Activated CD4-positive, alpha-beta T cell treated with anti-CD3 and anti-CD28 coated beads for 1 hour (primary cell): Measurements from ENCODE around the gene DERL2.
A peak's percentile ranks its signal among the peaks of the same experiment; 100 is the strongest.

Experiments used
- DNase-seq: peaks from one replicate; pipeline ENCODE4 v3.0.0-alpha.2; 2020

The DERL2 gene

DNA sequence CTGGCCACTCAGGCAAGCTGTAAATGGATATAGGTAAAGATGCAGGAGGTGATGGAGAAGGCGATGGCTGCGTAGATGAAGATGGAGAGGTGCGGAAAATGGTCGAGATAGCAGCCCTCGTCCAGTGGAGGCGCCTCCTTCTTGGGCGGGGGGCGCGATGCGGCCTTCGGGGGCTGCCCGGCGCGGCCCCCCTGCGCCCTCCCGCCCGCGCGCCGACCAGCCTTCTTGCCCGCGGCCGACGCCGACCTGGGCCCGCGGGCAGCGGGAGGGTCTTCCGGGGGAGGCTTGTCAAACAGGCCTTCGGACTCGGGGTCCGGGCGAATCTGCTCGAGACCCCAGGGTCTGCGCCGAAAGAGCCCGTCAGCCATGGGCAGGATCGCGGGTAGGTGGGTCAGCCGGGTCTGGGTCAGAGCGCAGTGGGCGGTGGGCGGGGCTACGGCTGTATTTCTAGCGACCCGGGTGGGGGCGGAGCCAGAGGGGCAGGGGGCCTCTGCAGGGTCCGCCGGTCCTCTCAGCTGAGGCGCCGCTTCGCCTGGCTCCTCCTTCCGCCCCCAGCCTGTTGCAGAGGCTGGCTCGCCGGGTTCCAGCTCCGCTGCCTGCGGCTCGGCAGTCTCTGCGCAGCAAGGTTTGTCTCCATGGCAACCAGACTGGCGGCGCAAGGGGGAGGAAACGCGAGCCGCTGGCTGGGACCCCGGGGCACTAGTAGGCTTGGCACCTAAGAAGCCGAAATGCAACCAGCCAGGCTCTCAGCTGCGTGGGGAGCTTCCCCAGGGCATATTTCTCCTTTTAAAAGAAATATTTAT lies 14.8 kb upstream of the DERL2 start:
- DNase-seq = peak; percentile 63

DNA sequence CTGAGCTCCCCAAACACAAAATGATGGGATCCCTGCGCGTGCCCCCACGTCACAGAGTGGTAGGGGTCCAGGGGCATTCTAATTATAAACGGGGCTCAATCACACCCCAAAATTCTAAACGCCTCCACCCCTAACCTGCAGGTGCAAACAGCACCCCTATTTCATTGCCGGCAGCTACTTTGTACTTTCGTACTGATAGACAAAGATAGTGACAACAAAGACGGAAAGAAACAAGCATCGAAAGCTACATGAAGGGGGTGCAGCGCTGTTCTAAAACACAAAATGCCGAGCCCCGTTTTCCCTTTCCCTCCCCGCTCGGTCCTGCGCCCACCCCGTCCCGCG lies 14.2 kb upstream of the DERL2 start:
- DNase-seq = no peak

DNA sequence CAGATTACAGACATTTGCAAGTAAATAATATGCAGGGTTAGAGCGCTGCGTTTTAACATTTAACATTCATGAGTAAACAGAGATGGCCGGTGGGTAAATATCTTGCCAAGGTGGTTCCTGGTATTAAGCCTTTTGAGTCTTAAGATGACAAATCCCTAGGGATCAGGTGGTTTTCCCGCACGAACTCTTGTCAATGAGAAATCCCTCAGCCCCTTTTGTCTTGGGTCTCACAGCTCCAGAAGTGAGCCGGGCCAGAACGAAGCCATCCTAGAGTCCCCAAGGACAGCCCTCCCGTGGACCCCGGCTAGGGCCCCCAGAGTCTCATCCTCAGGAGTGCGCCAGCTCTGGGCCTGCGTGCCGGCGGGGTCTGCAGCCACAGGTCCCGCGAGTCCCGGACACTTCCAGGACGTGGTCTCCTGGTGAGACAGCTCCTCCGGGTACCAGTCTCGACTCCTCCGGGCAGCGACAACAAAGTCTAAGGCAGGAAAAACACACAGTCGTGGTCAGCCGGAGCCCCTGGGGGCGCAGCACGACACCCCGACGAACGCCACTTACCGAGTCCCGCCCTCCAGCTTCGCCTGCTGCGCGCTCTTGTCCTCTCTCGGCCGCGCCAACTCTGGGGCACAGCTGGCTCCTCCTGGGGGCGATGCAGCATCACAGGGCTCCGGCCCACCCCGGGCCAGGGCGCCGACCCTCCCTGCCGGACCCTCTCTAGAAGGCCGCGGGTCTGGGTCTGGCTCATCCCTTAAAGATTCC lies 13.7 kb upstream of the DERL2 start:
- no peak for DNase-seq

DNA sequence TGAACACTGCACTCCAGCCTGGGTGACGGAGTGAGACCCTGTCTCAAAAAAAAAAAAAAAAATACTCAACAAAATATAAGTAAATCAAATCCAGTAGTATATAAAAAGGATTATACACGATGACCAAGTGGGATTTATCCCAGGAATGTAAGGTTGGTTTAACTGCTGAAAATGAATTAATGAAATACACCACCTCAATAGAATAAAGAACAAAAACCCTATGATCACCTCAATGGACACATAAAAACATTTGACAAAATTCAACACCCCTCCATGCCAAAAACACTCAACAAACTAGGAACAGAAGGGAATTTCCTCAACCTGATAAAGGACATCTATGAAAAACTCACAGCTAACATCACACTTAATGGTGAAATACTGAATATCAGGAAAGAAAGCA lies 7.0 kb upstream of the DERL2 start:
- DNase-seq = no peak

DNA sequence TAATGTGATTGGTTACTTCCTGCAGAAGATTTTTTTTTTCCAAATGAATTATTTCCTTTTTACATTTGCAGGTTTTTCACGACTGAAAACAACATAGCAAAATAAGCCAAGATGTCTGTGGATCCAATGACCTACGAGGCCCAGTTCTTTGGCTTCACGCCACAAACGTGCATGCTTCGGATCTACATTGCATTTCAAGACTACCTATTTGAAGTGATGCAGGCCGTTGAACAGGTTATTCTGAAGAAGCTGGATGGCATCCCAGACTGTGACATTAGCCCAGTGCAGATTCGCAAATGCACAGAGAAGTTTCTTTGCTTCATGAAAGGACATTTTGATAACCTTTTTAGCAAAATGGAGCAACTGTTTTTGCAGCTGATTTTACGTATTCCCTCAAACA lies 2.8 kb upstream of the DERL2 start:
- no peak for DNase-seq

DNA sequence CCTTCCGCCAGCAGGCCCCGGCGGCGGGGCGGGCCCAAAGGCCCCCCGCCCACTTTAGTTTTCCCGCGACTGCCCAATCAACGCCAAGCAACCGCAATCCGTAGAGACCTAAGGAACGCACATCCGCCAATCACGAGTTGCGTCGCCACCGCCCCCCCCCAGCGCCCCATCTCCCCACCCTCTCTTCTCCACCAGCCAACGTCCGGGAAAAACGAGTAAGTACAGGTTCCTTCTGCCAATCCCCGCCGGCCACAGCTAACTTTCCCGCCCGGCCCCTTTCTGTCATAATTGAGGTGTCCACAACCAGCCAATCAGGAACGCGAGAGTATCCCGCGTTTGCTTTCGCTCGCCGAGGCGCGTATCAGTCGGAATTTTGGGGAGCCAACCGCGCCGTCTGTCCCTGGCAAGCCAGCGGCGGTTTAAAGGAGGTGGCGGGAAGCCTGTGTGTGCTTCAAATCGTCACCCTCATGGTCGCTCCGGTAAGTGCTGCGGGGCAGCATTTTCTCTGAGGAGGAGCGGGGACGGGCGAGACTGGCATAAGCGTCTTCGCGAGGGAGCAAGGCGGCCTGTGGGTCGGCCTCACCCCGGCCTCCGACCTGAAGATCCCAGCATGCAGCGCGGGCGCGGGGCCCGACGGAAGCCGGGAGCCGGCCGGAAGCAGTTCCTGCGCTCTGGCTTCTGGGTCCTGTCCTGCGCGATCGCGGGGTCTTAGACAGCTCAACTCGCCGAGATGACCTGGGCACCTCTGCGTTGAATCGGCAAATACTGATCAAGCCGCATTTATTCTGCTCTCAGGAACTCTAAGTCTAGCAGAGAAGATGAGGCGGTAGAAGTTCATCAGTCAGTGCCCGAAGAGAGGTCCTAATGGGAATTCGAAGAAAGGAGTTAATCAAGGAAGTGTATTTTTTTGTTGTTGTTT lies 487 bp upstream of the DERL2 start, which contains the start of gene MIS12:
Gene MIS12 (plus strand): TSS at position 361 of the 919 bp plus-strand sequence. CDS start 2,297 bp downstream, outside the sequence.
- peak; percentile 94 for DNase-seq

DNA sequence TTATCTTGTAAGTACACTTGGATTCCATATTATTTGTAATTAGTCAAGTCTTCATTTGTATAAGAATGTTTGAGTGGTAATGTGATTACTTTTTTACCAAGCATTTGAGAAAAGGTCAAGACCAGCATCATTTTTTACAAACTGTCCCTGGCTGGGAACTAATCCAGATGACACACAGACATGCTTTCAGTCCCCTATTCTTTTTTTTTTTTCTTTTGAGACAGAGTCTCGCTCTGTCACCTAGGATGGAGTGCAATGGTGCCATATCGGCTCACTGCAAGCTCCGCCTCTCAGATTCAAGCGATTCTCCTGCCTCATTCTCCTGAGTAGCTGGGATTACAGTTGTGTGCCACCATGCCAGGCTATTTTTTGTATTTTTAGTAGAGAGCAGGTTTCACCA lies 4.5 kb downstream of the DERL2 start:
- DNase-seq = no peak

DNA sequence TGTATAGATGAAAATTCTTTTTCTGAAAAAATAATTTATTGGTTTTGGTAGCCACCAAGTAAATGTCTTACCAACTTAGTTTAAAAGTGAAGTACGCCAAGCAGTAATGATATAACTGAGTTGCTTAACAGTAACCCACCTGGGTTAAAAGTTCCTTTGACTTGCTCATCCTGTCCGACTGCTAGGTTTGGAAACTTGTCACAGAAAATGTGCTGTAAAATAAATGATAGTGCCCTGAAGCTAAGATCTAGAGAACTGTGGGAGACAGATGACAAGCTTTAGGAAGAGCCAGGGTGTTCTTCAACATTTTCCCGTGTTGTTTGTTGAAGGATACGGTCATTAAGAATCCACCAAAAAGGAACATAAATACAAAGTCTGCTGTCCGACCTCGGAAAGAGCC lies 5.0 kb downstream of the DERL2 start:
- no peak for DNase-seq

DNA sequence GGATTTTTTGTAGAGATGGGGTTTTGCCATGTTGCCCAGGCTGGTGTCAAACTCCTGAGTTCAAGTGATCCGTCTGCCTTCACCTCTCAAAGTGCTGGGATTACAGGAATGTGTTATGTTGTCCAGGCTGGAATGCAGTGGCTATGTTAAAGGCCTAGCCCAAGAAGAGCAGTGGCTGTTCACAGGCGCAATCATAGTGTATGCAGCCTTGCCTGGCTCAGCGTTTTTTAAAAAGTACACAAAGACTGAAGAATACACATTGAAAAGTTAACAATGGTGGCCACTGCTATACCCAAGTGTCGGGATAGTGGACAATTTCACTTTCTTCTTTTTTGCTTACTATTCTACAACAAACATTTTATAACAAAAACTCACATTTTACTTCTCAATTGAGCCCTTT lies 7.0 kb downstream of the DERL2 start:
- DNase-seq = no peak

DNA sequence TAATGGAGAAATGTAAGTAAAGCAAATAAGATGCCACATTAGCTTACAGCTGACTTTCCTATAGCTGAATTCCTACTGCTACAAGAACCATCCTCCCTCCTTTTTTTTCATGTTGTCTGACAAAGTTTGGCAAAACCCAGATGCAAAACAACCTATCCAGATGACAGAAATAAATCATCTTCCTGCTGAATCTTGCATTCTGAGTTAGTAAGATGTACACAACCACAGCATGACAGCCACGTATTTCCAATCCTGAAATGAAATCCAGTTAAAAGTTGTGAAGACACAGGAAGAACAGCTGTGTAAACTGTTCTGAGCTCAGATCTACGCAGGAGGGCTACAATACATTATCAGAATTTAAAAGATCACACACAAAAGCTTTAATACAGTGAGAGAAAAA lies 12.1 kb downstream of the DERL2 start:
- DNase-seq = no peak

DNA sequence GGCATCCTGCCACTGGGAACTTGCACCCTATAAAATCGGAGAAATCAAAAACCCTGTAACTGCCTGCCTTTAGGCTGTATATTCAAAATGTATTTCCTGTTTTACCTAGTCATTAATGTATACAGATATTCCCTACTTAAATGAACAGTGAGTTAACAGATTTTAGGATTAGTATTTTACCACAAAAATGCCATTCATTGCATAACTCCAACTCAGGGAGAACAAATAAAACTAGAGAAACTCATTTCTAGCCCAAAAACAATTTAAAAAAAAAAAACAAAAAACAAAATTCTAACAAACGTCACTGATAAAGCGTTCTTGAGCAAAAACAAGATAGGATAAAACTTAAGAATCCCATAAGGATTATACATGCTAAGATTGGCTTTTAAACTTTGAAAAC lies 13.5 kb downstream of the DERL2 start:
- no peak for DNase-seq

DNA sequence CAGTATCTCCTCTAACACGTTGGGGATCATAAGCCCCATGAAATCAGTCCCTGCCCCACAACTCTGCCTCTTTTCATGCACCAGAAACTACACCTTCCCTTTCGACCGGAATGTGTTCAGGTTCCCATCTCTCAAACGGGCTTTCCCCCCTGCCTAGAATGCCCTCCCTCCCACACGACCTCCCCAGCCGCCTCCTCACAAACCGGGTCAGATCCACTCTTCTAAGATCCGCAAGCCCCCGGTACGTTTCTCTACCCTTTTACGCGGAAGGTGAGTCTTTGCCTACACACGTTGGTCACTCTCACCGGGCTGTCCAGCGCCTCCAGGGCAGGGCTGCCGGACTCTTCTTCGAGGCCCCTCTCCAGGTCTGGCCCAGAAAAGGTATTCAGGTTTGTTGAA lies 17.9 kb downstream of the DERL2 start:
- no peak for DNase-seq

DNA sequence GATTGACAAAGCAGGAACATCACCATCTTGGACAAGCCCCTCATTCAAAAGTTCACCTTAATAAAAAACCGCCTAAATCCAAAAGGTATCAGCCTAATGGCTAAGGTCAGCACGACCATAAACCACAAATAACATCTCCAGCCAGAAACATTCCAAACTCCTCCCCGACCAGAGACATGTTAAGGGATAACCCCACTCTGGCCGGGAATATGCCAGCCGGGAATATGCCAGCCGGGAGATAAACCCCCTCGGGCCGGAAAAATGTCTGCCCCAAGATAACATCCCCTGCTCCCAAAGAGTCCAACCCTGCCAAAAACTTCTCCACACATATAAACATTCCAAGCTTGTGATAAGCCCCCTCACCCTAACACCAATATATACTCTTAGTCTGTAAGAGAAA lies 18.6 kb downstream of the DERL2 start:
- no peak for DNase-seq

DNA sequence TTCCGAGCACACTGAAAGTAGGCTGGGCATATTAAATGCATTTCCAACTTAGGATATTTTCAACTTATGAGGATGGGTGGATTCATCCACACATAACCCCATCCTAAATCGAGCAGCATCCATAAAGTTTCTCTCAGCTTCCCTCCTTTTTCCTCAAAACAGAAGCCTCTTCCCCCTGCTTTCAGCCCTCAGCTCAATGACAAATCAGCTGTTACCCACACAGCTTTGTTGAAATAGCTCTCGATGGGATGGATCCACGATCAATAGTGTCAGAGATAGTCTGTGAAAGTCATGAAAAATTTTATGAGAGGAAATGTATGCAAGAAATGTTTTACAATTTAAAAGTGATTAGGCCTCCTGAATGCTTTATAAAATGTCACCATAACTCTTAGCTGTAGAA lies 19.7 kb downstream of the DERL2 start:
- DNase-seq = no peak

DNA sequence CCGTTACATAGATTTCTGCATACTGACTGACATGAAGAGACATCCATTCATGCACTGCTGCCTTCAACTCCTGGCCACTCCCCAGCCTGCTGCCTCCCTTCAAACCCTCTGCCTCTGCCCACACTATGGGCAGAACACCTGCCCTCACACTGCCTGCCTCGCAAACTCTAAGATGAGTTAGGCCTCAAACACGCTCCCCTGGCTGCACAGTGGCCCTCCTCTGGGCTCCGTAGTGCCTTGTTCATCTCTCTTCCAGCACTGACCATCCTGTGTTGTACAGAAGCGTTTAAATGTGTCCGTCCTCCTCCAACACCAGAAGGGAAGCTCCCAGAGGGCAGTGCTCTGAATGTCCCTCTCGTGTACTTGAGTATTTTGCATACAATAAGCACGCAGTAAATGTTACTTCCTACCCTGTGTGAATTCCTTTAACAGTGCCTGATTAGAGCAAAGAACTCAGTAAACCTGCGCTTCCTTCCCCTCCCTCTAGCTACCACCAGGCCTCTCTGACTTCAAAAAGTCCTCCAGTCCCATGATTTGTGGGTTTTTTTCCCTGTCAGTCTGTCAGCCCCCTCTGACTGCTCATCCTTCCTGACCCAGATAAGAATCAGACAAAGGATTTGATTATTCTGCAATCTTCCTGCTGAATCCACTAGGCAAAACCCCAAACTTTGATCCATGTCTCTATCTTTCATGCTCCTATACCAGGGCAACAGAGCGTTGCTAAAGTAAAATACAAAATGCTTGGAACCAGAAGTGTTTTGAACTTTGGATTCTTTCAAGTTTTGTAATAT lies 21.1 kb downstream of the DERL2 start:
- DNase-seq = no peak

DNA sequence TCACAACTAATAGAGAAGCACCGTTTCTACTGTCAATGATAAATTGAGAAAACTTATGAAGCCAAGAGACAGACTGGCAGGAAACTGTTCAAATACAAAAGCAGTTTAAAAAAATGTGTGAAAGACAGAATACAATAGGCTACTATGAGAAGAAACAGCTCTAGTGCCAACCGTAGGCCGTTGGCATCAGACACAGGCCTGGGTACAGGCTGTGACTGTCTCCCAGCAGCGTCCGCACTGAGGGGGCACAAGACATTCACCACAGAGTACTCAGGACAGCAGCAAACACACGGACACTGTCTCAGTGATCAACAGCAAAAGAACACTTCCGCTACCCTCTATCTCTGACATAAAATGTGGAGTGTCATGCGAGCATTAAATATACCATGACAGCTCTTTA lies 39.2 kb downstream of the DERL2 start:
- no peak for DNase-seq

DNA sequence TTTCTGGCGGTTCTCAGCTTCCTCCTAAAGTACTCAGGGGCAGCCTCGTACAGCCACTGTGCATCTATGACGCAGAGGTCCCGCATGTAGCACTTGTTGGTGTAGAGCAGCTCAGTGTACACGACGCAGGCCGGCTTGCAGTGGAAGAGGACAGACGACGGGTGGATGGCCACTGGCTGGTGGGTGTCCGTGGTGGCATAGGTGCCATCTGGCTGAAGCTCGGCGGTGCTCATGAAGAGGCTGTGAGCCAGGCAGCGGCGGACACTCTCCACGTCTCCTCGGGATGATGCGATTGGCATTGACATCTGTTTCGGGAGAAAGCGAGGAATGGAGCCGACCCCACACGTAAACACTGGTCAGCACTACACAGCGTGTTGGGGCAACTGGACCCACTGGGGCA lies 41.8 kb downstream of the DERL2 start:
- no peak for DNase-seq

DNA sequence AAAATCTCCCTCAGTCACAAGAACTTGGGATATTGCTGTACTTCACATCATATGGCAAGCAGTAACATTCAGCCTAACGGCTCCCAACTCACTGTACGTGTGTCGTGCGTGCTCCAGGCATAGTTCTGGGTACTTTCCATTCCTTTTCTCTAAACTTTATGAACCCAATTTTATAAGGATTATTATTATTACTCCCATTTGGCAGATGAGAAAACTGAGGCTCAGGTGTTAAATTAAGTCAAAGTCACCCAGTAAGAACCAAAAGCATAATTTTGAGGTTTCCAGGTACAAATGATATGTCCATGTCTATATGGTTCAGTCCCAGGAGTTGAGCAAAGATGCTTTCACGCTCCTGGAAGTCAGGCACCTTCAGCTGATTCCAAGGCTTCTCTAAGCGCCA lies 42.2 kb downstream of the DERL2 start:
- no peak for DNase-seq

DNA sequence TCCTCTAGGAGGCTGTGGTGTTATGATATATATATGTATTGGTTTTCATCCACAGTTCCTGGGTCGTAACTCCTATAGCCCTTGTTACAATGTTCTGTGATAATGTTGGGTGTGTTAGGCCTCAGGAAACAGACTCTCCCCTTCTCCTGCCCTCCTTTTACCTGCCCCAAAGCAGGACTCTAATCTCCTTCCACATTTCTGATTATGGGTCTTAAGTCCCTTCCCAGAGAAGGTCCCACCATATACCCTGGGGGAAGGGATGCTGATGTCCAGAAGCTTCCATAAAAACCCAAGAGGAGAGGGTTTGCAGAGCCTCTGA lies 46.6 kb downstream of the DERL2 start:
- no peak for DNase-seq

DNA sequence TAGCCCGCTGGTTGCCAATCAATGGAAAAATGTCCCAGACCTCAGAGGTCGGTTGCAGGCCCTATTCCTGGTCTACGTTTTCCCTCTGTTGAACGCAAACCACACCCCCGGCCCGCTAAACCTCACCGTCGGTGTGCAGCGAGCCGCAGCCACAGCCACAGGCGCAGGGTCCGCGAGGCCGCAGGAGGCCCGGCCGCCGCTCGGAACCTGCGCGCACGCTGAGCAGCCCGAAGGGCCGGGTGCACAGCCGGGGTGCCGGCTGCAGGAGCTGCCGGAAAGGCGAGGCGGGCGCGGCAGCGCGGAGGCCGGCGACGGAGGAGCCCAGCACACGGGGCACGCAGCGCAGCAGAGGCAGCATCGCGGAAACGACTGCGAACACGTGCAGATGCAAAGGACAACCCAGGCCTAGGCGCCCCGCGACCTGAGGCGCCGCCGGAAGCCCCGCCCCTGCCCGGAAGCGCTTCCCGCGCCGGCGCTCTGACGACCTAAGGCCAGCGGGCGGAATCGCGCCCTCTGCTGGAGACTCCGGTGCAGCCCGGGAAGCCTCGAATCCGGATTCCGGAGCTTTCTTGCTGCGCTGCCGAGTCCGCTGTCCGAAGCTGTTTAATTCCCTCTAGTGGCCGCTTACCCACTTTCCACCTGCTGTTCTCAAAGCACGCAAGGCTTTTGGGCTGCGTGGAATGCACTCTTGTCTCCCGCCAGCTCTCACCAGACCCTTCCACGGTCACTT lies 47.1 kb downstream of the DERL2 start, which contains the start of gene C1QBP:
Gene C1QBP (minus strand): TSS at position 440 of the 730 bp plus-strand sequence. CDS start 82 bp downstream, at position 358.
- DNase-seq = peak; percentile 87

DNA sequence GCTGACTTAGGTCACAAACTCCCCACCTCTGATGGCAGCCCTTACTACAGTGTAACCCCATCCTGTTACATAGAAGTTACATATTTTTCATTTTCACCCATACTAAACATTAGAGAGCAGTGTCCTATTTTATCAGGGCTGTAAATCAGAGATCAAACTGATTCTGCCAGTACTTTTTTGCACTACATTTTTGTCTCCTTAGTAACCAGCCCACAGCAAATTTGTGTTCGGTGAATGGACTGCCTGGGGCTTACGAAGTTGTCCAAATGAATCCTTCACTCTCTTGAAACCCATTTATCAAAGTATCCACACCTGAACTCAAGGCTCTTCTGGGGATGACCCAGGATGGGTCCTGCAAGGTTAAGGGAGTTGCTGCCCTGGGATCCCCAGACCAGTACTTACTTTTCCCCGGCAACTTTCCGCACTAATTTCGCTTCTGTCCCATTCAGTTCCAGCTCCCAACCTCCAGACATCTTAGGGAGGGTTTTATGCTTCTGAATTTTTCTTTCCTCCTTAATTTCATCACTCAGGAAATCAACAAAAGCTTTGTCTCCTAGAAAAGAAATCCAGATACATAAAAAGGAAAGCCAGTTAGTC lies 48.2 kb downstream of the DERL2 start:
- no peak for DNase-seq
